ENCODE results near the gene RAP1GAP. TPM values are rescaled to one million over a fixed set of nuclear protein-coding genes. Genes with fewer than 3 reads are reported as not detected.

Gene RAP1GAP
- total RNA-seq, 1 experiment from 2014 or later = 13.4 TPM

DNA sequence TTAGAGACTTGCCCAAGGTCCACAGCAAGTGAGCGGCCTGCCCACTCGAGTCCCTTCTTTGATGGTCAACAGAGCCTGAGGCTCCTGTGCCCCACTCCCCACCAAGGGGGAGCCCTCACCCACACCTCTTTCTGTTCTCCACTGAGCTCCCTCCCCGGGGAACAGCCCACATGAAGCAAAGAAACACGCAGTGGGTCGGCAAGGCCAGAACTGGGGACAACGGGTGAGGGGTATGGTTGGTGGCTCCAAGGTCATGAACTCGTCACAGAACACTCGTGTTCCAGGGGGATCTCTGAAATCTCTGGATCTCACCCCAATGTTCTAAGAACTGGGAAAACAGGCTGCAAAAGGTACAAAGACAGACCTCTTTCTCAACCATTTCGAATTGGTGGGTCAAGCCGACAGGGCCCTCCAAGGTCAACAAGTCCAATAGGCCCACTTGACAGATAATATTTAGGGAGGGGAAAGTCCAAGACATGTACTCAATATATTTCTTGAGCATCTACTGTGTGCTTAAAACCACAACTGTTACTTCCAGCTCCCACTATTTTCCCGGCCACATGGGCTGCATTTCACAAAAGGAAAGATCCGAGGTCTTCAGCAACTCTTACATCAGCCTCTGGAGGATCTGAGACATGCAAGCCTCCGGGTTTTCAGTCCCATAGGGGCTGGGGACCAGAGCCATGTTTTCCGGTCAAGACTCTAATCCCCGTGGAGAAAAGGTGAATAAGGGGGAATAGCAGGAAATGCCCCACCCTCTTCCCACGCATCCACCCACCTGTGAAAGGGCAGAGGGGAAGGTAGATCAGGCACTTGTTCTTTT, 1.1 kb upstream of the RAP1GAP start:
- TF ChIP-seq EGR1 (IDR thresholded peaks at IDR 0.05; ENCODE audit: low read depth) (no peak), ZFX (IDR thresholded peaks at IDR 0.05) (no peak), SP1 (IDR thresholded peaks at IDR 0.05; ENCODE audit: low read depth) (no peak), CEBPB (IDR thresholded peaks at IDR 0.05; ENCODE audit: low read depth) (no peak), YY1 (IDR thresholded peaks at IDR 0.05; ENCODE audit: extremely low read depth, insufficient replicate concordance, low read depth, low read length) (no peak), ZNF274 (IDR thresholded peaks at IDR 0.05; ENCODE audit: low read depth, low read length) (no peak), RAD21 (IDR thresholded peaks at IDR 0.05; ENCODE audit: low read depth) (no peak), TCF7L2 (IDR thresholded peaks at IDR 0.05; ENCODE audit: borderline replicate concordance, extremely low read depth, insufficient read depth, insufficient read length) (no peak), FOSL1 (IDR thresholded peaks at IDR 0.05; ENCODE audit: low read depth) (no peak), JUND (IDR thresholded peaks at IDR 0.05) (no peak), SIN3A (IDR thresholded peaks at IDR 0.05; ENCODE audit: low read depth) (no peak), CBX3 (IDR thresholded peaks at IDR 0.05; ENCODE audit: low read depth) (no peak), POLR2AphosphoS5 (IDR thresholded peaks at IDR 0.05; ENCODE audit: low read depth, low read length) (no peak), EZH2 (IDR thresholded peaks at IDR 0.05) (no peak)
- TF ChIP-seq, protein P1, sequence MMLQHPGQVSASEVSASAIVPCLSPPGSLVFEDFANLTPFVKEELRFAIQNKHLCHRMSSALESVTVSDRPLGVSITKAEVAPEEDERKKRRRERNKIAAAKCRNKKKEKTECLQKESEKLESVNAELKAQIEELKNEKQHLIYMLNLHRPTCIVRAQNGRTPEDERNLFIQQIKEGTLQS (IDR thresholded peaks at IDR 0.05) = no peak
- TF ChIP-seq, protein P2, sequence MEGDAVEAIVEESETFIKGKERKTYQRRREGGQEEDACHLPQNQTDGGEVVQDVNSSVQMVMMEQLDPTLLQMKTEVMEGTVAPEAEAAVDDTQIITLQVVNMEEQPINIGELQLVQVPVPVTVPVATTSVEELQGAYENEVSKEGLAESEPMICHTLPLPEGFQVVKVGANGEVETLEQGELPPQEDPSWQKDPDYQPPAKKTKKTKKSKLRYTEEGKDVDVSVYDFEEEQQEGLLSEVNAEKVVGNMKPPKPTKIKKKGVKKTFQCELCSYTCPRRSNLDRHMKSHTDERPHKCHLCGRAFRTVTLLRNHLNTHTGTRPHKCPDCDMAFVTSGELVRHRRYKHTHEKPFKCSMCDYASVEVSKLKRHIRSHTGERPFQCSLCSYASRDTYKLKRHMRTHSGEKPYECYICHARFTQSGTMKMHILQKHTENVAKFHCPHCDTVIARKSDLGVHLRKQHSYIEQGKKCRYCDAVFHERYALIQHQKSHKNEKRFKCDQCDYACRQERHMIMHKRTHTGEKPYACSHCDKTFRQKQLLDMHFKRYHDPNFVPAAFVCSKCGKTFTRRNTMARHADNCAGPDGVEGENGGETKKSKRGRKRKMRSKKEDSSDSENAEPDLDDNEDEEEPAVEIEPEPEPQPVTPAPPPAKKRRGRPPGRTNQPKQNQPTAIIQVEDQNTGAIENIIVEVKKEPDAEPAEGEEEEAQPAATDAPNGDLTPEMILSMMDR (IDR thresholded peaks at IDR 0.05 in 2 of 3, conservative IDR thresholded peaks at IDR 0.05 in 1 of 3; ENCODE audit: borderline replicate concordance in 1 of 3, insufficient read depth in 1 of 3, low read depth in 2 of 3, low read length in 2 of 3) = no peak
- TF ChIP-seq, protein P3, sequence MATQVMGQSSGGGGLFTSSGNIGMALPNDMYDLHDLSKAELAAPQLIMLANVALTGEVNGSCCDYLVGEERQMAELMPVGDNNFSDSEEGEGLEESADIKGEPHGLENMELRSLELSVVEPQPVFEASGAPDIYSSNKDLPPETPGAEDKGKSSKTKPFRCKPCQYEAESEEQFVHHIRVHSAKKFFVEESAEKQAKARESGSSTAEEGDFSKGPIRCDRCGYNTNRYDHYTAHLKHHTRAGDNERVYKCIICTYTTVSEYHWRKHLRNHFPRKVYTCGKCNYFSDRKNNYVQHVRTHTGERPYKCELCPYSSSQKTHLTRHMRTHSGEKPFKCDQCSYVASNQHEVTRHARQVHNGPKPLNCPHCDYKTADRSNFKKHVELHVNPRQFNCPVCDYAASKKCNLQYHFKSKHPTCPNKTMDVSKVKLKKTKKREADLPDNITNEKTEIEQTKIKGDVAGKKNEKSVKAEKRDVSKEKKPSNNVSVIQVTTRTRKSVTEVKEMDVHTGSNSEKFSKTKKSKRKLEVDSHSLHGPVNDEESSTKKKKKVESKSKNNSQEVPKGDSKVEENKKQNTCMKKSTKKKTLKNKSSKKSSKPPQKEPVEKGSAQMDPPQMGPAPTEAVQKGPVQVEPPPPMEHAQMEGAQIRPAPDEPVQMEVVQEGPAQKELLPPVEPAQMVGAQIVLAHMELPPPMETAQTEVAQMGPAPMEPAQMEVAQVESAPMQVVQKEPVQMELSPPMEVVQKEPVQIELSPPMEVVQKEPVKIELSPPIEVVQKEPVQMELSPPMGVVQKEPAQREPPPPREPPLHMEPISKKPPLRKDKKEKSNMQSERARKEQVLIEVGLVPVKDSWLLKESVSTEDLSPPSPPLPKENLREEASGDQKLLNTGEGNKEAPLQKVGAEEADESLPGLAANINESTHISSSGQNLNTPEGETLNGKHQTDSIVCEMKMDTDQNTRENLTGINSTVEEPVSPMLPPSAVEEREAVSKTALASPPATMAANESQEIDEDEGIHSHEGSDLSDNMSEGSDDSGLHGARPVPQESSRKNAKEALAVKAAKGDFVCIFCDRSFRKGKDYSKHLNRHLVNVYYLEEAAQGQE (IDR thresholded peaks at IDR 0.05; ENCODE audit: low read depth) = no peak
- Histone ChIP-seq H3K4me3 (replicated peaks in 1 of 2; ENCODE audit: low read depth in 1 of 2, low read length in 2 of 2) (no peak overlapping the region), H3K4me1 (ENCODE audit: control insufficient read depth in 1 of 2, insufficient read depth in 2 of 2, low read length in 2 of 2) (peaks cover 0 to 19% of the 10 kb centered on the region in 2 experiments; a peak in 3 of 4 replicates), H3K79me2 (ENCODE audit: insufficient read depth, low read length) (no peaks in the 10 kb centered on the region), H3K4me2 (ENCODE audit: low read length) (peak overlapping the region; percentile 7; the same call in 1 of the 2 replicates), H3K27ac (ENCODE audit: low read depth, low read length) (no peak overlapping the region), H2AFZ (ENCODE audit: low read depth, low read length, poor library complexity, severe bottlenecking) (no peak overlapping the region), H4K20me1 (ENCODE audit: insufficient read depth) (no peaks in the 10 kb centered on the region), H3K9ac (ENCODE audit: low read length) (no peak overlapping the region), H3K9me3 (ENCODE audit: control insufficient read depth in 1 of 2, insufficient read depth in 1 of 2, low read depth in 1 of 2, low read length in 2 of 2) (no peaks in the 10 kb centered on the region), H3K36me3 (ENCODE audit: control insufficient read depth in 1 of 2, insufficient read depth in 2 of 2, low read length in 2 of 2) (no peaks in the 10 kb centered on the region), H3K27me3 (ENCODE audit: insufficient read depth, low read length) (no peaks in the 10 kb centered on the region), H3K9me2 (ENCODE audit: insufficient read depth) (no peaks in the 10 kb centered on the region)
- ATAC-seq = no peak
- no TSS peak for BruUV-seq (replicated peaks)
- intact Hi-C loops (cut with micrococcal nuclease) = no loop called here
- no peak for DNase-seq (ENCODE audit: low read depth, low spot score)
- CTCF ChIA-PET = no interaction called here
- POLR2A ChIA-PET = no interaction called here
- RAD21 ChIA-PET (ENCODE audit: low non-redundant PET in 1 of 2, low total read pairs in 2 of 2, uncharacterized antibody in 2 of 2, unreplicated experiment in 2 of 2) = no interaction called here

All from HCT116 (cell line).